Measurements from ENCODE around the gene FAM222B.
"Not testable (repeated sequence)": the region's sequence is repeated elsewhere in the genome, so short reads cannot be mapped to it uniquely, and the experiment has no call there.

The FAM222B gene

GRCh38 chr17:28839221-28839620 lies 3.4 kb downstream of the FAM222B start:
- no peak for DNase-seq

DNA sequence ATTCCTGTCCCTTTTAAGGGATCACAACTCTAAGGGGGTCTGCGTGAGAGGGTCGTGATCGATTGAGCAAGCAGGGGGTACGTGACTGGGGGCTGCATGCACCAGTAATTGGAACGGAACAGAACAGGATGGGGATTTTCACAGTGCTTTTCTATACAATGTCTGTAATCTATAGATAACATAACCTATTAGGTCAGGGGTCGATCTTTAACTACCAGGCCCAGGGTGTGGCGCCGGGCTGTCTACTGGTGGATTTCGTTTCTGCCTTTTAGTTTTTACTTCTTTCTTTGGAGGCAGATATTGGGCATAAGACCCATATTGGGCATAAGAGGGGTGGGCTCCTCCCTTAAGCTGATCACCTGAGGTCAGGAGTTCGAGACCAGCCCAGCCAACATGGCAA lies 6.0 kb downstream of the FAM222B start:
- DNase-seq = not testable (repeated sequence)

DNA sequence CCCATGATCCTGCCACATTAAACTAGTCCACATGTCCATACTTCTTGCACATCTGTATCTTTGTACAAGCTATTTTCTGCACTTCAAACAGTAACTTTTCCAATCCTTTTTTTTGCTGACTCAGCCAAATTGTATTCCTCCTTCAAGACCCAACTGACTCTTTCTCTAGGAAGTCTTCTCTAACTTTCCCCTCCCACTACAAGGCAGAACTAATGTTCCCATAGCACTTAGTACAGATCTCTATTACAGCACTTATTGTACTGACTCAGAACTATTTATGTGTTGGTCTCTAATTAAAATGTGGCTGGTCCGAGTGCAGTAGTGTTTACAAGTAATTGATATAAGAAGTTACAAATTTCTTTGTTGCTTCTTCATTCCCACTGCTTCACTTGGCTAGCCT lies 8.2 kb downstream of the FAM222B start:
- DNase-seq = no peak

DNA sequence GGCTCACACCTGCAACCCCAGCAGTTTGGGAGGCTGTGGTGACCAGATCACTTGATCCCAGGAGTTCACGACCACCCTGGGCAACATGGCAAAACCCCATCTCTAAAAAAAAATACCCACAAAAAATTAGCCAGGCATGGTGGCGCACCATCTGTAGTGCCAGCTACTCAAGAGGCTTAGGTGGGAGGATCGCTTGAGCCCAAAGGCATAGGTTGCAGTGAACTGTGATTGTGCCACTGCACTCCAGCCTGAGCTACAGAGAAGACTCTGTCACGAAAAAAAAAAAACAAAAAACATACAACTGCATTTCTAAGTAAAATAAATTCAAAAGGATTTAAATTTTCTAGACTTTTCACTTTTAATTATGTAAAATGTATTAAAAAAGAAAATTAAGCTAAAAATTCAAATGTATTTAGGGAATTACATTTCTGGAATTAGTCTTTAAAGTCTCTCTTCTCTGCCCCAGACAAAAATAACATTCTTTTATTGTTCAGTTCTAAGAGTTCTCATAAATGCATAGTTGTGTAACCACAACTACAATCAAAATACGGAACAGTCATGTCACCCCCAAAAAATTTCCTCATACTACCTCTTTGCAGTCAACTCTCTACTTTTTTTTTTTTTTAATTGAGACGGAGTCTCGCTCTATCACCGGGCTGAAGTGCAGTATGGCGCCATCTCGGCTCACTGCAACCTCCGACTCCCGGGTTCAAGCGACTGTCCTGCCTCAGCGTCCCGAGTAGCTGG lies 14.1 kb downstream of the FAM222B start:
- no peak for DNase-seq

GRCh38 chr17:28827672-28828071 lies 14.9 kb downstream of the FAM222B start:
- DNase-seq = no peak

DNA sequence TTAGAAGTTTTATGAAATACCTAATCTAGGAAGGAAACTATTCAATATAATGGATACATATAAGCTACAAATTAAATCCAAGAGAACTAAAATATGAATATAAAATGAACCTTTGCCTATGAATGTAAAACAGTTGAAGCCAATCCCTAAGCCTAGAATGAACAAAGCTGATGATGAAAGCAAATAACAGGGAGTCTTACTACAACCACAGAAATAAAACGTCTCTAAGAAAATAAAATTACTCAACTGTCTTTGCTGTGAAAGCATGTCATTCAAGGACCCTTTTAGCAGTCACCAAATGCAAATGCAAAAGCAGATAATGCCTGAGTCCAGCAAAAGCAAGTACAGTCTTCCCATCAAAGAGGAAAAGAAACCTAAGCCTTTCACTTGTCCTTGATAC lies 23.0 kb downstream of the FAM222B start:
- no peak for DNase-seq

GRCh38 chr17:28818819-28819221 lies 23.8 kb downstream of the FAM222B start:
- no peak for DNase-seq

DNA sequence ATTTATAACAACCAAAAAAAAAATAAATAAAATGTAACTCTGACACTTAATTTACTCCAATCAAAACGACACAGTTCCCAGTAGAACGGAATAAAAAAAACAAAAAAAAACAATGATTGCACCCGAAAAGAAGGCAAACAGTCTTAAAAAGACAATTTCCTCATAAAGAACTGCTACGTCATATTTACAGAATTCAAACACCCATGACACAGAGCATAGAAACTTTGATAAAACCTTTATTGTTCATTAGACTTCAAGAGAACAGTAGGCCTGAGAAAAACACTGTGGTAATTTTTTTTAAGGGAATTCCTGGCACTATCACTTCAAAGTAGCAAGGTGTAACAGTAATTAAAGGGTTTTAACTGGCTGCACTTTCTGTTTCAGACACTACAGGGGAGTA lies 26.1 kb downstream of the FAM222B start:
- DNase-seq = no peak

DNA sequence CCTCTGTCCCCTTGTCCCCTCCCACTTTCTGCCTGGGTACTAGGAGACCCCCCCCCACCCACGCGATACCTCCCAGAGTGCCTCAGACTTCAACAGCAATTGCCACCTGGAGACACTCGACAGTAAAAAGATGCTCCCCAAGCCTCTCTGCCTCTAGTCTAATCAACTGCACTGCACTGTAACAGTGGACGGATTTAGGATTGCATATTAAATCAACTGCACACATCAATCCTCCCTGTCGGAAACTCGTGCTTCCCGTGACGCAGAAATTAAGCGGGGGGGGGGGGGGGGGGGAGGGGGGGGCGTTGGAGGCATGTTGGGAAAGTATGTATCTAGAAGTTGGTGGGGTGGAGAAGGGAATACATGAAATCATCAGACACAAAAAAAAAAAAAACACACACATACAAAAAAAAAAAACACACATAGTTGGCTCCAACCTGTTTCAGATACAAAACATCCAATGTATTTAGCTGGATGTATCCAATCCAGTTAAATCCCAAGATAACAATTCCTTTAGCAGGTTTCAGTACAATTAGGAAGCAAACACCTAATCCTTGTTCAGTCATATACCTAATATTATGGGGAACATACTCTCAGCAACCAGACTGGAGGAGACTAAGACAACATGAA lies 29.7 kb downstream of the FAM222B start:
- no peak for DNase-seq

- DNase-seq = peak; percentile 83
Observed at GRCh38 chr17:28812091-28812747, 30.4 kb downstream of the FAM222B start.

DNA sequence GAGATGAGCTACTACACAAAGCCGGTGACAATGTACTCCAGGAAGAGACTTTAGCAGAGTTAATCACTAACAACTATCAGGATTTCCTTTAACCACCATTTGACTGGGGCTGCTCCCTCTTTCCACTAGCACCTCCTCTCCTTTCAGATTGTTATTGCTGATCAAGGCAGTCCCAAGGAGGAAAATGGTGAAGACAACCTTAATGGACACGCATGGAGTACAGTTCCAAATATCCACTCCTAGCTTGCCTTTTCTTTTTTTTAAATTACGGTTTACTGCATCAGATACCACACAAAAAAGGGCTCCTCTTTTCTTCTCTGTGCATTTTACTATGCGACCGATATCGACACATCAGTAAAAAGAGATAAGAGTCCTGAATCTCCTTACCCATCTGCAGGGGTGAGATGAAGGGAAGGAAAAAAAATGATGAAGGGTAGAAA lies 30.9 kb downstream of the FAM222B start:
- no peak for DNase-seq

- DNase-seq = no peak
Observed at GRCh38 chr17:28810437-28810836, 32.2 kb downstream of the FAM222B start.

DNA sequence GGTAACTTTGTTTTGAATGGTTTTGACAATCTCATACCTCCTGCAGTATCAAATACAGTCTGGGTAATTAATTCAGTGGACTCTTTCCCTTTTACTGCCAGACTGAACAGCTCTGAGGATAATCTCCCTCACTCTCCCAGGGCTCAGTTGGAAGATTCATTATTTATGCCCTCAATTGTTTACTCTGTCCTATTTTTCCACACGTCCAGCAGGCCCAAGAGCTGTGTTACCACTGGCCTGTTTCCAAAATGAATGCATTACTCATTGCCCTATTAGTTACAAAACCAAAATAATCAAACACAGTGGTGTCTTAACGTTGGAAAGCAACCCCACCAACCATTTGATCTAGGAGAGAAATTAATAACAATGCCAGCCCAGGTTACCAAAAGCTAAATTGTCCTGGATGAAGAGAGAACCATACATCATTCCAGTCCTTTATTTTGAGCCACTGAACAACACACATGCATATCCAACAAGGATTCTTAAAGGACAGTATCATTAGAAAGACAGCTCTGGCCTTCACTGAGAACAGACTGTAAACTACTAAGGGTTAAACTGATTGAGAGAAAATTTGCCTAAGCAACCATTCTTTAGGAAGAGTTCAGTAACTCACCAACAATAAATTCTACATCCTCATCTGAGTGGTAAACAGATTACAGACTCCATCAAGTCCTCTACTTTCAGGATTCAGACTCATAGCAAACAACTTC lies 34.5 kb downstream of the FAM222B start:
- DNase-seq = peak; percentile 34

GRCh38 chr17:28796062-28796461 lies 46.5 kb downstream of the FAM222B start:
- no peak for DNase-seq

DNA sequence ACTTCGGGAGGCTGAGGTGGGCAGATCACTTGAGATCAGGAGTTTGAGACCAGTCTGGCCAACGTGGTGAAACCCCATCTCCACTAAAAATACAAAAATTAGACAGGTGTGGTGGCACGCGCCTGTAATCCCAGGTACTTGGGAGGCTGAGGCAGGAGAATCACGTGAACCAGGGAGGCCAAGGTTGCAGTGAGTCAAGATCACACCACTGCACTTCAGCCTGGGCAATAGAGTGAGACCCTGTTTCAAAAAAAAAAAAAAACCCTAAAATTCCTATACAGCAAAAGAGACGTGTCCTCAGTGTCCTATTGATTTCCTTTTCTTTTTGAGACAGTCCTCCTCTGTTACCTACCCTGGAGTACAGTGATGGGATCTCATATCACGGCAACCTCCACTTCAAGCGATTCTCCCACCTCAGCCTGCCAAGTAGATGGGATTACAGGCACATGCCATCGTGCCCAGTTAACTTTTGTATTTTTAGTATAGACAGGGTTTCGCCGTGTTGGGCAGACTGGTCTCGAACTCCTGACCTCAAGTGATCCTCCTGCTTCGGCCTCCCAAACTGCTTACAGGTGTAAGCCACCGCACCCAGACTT lies 47.6 kb downstream of the FAM222B start:
- not testable (repeated sequence) for DNase-seq

GRCh38 chr17:28792877-28793661 lies 49.5 kb downstream of the FAM222B start:
- no peak for DNase-seq

- DNase-seq = no peak
Observed at GRCh38 chr17:28788100-28788499, 54.5 kb downstream of the FAM222B start.

DNA sequence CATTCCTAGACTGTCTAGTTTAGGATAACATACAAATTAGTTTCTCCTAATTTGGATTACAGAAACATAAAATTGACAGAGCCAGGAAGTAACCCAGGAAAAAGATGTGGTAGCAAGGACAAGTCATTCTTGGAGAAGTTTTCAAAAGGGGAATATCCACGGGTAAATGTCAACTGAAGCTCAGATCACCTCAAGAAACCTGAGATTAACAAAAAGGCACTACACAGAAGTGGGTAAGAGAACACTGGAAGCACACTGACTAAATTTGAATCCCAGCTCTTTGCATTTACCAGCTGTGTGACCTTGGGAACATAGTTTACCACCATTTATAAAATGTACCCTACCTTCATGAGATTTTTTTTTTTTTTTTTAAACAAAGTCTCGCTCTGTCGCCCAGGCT lies 59.4 kb downstream of the FAM222B start:
- no peak for DNase-seq

- DNase-seq = not testable (repeated sequence)
Observed at GRCh38 chr17:28779601-28780000, 63.0 kb downstream of the FAM222B start.

DNA sequence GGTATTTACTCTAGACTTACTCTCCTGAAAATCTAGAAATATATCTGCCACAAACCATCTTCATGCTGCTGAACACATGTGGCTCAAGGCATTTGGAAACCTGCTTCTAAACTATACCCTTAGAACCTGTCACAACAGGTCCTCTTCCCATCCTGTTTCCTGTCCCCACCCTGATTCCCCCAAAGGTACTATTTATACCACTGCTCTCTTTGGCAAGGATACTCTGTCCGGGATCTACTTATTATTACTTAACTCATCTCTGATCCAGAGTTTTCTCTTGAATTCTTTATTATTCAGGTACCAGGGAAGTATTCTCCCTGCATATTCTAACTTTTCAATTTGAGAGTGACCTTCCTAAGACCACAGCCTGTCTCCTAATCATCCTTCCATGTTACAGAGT lies 65.4 kb downstream of the FAM222B start:
- DNase-seq = no peak

DNA sequence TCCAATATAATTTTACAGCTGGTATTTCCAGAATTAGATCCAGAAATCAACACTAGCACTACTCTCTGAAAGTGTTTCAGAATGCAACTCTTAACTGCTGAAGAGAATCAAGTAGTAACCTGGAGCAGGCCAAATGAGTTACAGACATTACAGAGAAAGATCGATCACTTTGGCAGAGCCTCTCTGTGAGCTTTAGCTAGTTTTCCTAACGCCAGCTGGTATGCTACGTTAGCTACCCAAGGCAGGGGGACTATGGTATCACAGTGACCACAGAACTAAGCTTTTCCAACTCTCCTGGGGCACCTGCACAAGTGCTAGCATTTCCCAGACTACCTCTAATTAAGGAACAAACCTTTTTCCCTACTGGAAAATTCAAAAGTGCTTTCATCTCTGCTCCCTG lies 68.4 kb downstream of the FAM222B start:
- DNase-seq = no peak

DNA sequence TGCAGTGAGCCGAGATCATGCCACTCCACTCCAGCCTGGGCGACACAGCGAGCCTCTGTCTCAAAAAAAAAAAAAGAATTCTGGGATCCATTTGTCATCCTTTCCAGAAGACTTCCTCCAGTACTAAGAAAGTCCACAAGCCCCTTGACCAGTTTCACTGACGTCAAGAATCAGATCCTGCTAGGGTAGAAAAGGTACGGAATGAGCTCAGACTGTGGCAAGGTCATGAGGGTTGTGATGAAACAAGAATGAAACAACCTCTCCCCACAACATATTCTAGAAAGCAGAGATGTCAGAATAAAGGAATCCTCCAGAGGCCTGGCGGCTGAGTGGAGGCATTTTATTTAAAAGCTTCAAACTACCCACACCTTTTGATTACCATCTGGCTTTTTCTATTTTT lies 68.9 kb downstream of the FAM222B start:
- DNase-seq = no peak
